ENCODE measurements around the gene FRMD1. TPM values are rescaled to one million over a fixed set of nuclear protein-coding genes. Genes with fewer than 3 reads are reported as not detected.
"Not testable (repeated sequence)": the region's sequence is repeated elsewhere in the genome, so short reads cannot be mapped to it uniquely, and the experiment has no call there.

The FRMD1 gene
- total RNA-seq, 2 experiments from 2014 or later: not detected

DNA sequence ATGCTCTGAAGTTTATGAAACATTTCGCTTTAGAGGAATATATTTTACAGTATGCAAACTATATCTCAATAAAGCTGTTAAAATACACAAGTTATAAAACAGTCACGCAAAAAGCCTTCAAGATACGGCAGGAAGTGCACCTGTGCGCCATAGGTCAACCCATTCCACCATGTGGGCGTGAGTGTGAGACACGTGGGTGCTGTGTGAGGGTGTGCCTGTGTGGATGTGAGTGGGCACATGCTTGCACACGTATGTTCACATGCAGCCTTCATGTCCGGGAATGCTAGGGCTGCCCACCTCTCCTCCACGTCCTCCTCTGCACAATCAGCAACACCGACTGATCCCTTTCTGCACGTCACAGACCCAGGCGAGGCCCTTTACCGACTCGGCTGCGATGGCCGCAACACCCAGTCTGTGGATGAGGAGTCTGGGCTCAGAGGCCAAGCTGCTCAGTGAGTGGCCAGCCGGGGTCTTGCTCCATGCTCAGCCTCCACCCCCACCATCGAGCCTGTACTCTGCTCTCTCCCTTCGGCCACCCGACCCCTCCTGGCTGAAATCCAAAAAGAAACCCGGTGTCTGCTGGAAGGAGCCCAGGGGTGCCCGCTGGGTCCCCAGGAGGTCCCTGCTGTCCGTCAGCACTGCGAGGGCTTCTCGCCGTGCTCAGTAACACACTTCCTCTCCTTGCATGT lies 3.0 kb upstream of the FRMD1 start:
- Mint-ChIP-seq H3K27ac (no peak overlapping the region), H3K36me3 (ENCODE audit: low read depth) (no peaks in the 10 kb centered on the region), H3K4me1 (no peaks in the 10 kb centered on the region), H3K27me3 (no peaks in the 10 kb centered on the region), H3K4me3 (no peak overlapping the region), H3K9me3 (ENCODE audit: low read depth) (no peaks in the 10 kb centered on the region)
- no peak for ATAC-seq
- intact Hi-C loops (cut with DNase I, micrococcal nuclease): no loop called here
- POLR2A ChIA-PET: no interaction called here
- DNase-seq: no peak
- CTCF ChIA-PET: interaction anchor here (0.6 kb wide), 1 partner anchor 1286 kb away, joined by 3 read pairs; no protein-coding TSS in a partner anchor

DNA sequence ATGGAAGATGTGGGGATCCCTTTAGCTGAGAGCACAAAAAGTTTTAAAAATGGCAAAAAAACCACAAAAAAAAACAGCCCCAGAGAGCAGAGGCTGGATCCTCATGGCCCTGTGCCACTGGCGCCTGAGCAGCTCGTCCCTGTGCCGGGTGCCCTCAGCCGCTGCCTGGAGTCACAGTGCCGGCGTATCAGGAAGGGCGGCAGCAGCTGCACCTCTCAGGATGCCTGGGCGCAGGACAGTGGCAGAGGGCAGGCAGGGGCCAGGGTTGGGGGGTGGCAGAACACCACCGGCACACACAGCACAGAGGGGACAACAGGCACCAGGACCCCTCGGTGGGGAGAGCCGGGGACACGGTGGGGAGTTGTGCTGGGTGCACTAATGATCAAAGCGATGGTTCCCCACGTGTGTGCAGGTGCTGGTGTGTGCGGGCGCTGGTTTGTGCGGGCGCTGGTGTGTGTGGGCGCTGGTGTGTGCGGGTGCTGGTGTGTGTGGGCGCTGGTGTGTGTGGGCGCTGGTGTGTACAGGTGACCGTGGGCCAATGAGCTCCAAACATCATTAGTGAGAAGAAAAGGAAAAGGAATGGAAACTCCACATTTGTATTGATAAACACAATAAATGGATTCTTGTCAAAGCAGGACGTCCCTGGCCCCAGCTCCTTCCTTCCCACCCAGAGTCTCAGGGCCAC lies 1.5 kb upstream of the FRMD1 start:
- Mint-ChIP-seq H3K9me3 (ENCODE audit: low read depth) (no peaks in the 10 kb centered on the region), H3K27me3 (no peaks in the 10 kb centered on the region), H3K36me3 (ENCODE audit: low read depth) (no peaks in the 10 kb centered on the region), H3K4me3 (no peak overlapping the region), H3K4me1 (no peaks in the 10 kb centered on the region), H3K27ac (no peak overlapping the region)
- POLR2A ChIA-PET: no interaction called here
- no peak for ATAC-seq
- intact Hi-C loops (cut with DNase I, micrococcal nuclease): no loop called here
- DNase-seq: no peak
- CTCF ChIA-PET: no interaction called here

DNA sequence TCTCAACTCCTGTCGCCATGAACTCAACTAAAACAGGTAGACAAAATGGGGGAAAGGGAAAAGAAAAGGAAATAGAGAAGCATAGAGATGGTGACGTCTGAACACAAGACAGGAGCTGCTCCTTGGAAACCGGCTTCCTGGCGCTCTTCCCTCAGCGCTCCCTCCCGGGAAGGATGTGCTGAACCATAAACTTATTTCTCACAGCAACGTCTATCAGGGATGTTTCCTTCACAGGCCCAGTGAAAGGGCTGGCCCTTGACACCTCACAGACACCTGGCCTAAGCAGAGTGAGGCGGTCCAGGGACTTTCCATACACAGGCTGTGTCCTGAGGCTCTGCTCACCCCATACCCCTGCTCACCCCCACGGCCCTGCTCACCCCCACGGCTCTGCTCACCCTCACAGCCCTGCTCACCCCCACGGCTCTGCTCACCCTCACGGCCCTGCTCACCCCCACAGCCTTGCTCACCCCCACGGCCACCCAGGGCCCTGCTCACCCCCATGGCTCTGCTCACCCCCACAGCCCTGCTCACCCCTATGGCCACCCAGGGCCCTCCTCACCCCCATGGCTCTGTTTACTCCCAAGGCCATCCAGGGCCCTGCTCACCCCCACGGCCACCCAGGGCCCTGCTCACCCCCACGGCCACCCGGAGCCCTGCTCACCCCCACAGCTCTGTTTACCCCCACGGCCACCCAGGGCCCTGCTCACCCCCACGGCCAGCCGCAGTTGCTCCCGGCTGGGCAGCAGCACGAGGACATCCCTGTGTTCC lies 653 bp downstream of the FRMD1 start:
- CTCF ChIA-PET: interaction anchor here (0.7 kb wide), 1 partner anchor 150 kb away, joined by 3 read pairs; no protein-coding TSS in a partner anchor
- POLR2A ChIA-PET: no interaction called here
- H3K27ac Mint-ChIP-seq: no peak overlapping the region

DNA sequence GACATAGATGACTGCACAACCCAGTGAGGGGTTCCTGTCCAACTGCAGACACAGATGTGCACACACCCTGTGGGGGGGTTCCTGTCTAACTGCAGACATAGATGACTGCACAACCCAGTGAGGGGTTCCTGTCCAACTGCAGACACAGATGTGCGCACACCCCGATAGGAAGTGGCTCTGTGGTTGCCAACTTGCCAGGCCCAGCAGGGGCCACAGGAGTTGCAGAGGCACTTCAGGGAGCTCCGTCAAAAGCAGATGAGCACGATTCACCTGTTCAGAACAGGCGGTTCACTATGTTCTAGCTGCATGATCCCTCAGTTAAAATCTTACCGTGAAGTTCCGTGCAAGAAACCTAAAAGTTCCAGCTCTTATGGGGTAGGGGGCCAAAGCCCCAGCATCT lies 1.6 kb downstream of the FRMD1 start:
- H3K4me1 Mint-ChIP-seq; H3K9me3 Mint-ChIP-seq (ENCODE audit: low read depth); H3K36me3 Mint-ChIP-seq (ENCODE audit: low read depth); H3K27ac Mint-ChIP-seq; H3K4me3 Mint-ChIP-seq; ATAC-seq; POLR2A ChIA-PET; intact Hi-C loops (cut with DNase I, micrococcal nuclease); DNase-seq; H3K27me3 Mint-ChIP-seq: not testable (repeated sequence)
- CTCF ChIA-PET: interaction anchor here (0.7 kb wide), 1 partner anchor 151 kb away, joined by 3 read pairs; no protein-coding TSS in a partner anchor

More for the DNA sequence above, 653 bp downstream of the FRMD1 start:
- H3K36me3 Mint-ChIP-seq (ENCODE audit: low read depth): no peaks in the 10 kb centered on the region
- DNase-seq (no peak), ATAC-seq (no peak)
- intact Hi-C loops (cut with DNase I, micrococcal nuclease): no loop called here
- no peaks in the 10 kb centered on the region for H3K4me1 Mint-ChIP-seq
- H3K4me3 Mint-ChIP-seq: no peak overlapping the region
- no peaks in the 10 kb centered on the region for H3K27me3 Mint-ChIP-seq
- no peaks in the 10 kb centered on the region for H3K9me3 Mint-ChIP-seq (ENCODE audit: low read depth)

DNA sequence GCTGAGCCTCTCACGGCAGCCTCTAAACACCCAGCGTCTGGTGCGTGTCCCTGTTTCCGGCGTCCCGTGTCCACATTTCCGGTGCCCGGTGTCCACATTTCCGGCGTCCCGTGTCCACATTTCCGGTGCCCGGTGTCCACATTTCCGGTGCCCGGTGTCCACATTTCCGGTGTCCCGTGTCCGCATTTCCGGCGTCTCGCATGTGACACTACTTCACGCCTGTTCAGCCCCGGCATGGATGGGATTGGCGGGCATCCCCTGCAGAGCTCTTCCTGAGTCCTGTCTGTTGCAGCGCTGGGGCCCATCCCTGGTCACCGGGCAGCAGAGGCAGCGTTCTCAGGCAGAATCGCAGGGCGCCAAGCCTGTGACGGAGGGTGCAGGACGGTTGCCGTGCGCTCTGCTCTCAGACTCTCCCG lies 3.2 kb downstream of the FRMD1 start:
- POLR2A ChIA-PET: no interaction called here
- Mint-ChIP-seq H3K4me3 (no peak overlapping the region), H3K27ac (no peak overlapping the region), H3K36me3 (ENCODE audit: low read depth) (no peaks in the 10 kb centered on the region), H3K9me3 (ENCODE audit: low read depth) (no peaks in the 10 kb centered on the region), H3K4me1 (no peaks in the 10 kb centered on the region), H3K27me3 (no peaks in the 10 kb centered on the region)
- ATAC-seq: no peak
- DNase-seq: no peak
- intact Hi-C loops (cut with DNase I, micrococcal nuclease): no loop called here
- CTCF ChIA-PET: no interaction called here

DNA sequence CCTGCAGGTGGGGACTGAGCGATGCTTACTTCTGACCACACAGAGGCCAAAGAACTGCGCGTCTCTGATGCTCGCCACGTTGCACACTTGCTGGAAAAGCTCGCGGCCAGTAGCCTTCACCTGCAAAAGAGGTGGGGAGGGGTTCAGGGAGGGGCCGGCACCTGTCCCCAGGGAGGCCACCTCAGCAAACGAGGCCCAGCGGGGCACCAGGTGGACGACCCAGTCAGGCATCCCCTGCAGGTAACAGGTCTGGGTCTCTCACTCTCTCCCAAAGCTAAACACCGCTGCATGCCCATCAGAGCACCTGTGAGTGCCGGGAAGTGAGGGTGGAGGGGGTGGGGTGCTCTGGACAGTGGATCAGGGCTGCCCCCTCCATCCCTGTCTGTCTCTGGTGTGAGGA lies 3.8 kb downstream of the FRMD1 start:
- ATAC-seq: no peak
- DNase-seq: no peak
- ChIA-PET CTCF (no interaction called here), POLR2A (no interaction called here)
- intact Hi-C loops (cut with DNase I, micrococcal nuclease): no loop called here
- Mint-ChIP-seq H3K4me3 (no peak overlapping the region), H3K27ac (no peak overlapping the region), H3K4me1 (no peaks in the 10 kb centered on the region), H3K27me3 (no peaks in the 10 kb centered on the region), H3K36me3 (ENCODE audit: low read depth) (no peaks in the 10 kb centered on the region), H3K9me3 (ENCODE audit: low read depth) (no peaks in the 10 kb centered on the region)

DNA sequence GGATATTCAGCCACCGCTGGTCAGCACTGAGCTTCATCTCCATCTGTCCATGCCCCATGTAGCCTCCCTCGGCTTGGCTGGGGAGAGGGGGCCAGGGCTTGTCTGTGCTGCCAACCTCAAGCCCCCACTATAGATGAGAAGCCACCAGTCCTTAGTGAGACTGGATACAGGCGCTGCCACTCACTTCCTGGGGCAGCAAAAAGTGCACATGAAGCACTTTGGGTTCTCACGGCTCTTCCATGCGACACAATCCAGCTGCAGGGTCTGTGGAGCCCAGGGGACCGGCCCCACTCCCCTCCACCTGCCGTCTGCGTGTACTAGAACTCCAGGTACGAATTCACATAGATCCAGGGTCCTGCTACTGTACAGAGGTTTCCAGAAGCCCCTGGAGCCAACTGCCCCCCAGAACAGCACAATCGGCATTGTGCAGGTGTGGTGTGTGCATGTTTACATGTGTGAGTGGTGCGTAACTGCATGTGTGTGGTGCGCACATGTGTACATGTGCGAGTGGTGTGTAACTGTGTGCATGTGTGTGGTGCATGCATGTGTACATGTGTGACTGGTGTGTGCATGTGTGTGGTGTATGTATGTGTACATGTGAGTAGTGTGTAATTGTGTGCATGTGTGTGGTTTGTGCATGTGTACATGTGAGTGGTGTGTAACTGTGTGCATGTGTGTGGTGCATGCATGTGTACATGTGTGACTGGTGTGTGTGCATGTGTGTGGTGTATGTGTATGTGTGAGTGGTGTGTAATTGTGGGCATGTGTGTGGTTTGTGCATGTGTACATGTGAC lies 4.9 kb downstream of the FRMD1 start:
- H3K27me3 Mint-ChIP-seq: no peaks in the 10 kb centered on the region
- no peak for ATAC-seq
- H3K4me1 Mint-ChIP-seq: no peaks in the 10 kb centered on the region
- no peaks in the 10 kb centered on the region for H3K36me3 Mint-ChIP-seq (ENCODE audit: low read depth)
- POLR2A ChIA-PET: no interaction called here
- no peak overlapping the region for H3K27ac Mint-ChIP-seq
- intact Hi-C loops (cut with DNase I, micrococcal nuclease): no loop called here
- no peak for DNase-seq
- CTCF ChIA-PET: no interaction called here
- no peaks in the 10 kb centered on the region for H3K9me3 Mint-ChIP-seq (ENCODE audit: low read depth)
- H3K4me3 Mint-ChIP-seq: no peak overlapping the region

DNA sequence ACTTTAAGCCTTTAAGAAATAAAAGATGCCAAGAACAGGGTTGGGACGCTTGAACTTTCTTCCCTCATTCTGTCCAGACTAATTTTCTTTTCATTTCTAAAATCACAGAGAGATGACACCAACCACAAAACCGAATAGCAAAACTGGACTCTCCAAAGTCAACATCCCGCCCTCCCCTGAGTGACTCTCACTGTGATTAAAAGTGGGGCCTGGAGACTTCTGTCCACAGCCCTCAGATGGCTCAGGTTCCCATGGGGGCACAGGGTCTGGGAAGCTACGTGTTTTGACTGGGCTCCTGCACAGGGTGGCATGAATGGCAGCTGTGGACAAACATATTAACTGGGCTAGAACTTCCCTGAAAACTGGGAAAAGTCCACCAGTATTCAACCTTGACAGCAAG lies 6.3 kb downstream of the FRMD1 start:
- ATAC-seq (no peak), DNase-seq (no peak)
- POLR2A ChIA-PET: no interaction called here
- Mint-ChIP-seq H3K4me3 (no peak overlapping the region), H3K4me1 (no peaks in the 10 kb centered on the region), H3K27ac (no peak overlapping the region), H3K27me3 (no peaks in the 10 kb centered on the region), H3K36me3 (ENCODE audit: low read depth) (no peaks in the 10 kb centered on the region), H3K9me3 (ENCODE audit: low read depth) (no peaks in the 10 kb centered on the region)
- intact Hi-C loops (cut with DNase I, micrococcal nuclease): no loop called here
- CTCF ChIA-PET: no interaction called here

DNA sequence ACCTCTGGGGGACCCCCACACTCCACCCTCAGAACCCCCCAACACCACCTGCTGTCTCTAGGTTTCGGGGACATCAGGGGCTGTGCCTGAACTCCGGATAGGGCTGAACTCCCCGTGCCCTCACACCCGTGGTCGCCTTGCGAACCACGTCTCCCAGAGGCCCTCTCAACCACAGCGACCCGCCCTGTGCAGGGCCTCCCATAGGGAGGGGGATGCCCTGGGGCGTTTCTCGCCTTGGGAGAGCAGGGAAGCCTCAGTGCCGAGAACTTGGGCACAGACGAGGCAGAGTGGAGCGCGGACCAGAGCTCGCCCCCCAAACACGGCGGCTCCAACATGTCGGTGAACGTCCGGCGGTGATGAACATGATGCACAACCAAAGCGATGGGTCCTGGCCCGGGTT lies 6.8 kb downstream of the FRMD1 start:
- no peak overlapping the region for H3K27ac Mint-ChIP-seq
- no peaks in the 10 kb centered on the region for H3K4me1 Mint-ChIP-seq
- no peak overlapping the region for H3K4me3 Mint-ChIP-seq
- no peaks in the 10 kb centered on the region for H3K9me3 Mint-ChIP-seq (ENCODE audit: low read depth)
- POLR2A ChIA-PET: no interaction called here
- DNase-seq (no peak), ATAC-seq (no peak)
- intact Hi-C loops (cut with DNase I, micrococcal nuclease): no loop called here
- H3K36me3 Mint-ChIP-seq (ENCODE audit: low read depth): no peaks in the 10 kb centered on the region
- CTCF ChIA-PET: no interaction called here
- H3K27me3 Mint-ChIP-seq: no peaks in the 10 kb centered on the region

DNA sequence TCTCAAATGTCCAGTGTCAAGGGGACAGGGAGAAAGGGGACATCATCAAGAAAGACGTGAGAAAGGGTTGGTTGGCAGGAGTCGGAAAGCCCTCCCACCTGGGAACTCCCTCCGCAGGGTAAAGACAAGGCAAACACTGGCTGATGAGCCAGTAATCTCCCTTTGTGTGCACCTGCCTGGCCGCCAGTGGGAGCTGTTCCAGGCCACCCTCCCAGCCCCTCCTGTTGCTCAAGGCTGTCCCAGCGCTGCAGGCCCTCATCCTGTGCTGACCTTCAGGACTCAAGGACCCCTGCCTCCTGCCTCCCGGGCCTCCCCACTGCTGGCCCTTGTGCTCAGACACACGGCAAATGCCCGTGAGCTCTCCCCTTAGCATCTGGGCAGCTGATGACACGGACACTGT lies 7.4 kb downstream of the FRMD1 start:
- intact Hi-C loops (cut with DNase I, micrococcal nuclease): no loop called here
- POLR2A ChIA-PET: no interaction called here

DNA sequence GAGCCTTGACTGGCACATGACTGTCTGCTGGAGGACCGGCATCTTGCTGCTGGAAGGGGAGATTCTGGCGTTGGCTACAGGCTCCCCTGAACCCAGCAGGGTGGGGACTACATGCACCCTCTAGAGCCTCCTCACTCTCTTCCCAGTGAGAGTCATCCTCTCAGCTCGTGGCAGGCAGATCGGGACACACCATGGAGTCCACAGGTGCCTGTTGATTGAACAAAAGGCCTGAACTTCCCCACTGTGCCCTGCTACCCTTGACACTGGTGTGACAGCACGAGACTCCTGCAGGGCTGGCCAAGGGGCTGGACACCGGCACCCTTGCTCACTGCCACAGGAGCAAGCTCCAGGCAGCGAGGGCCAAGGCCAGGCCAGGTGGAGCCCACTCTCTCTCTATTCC lies 8.2 kb downstream of the FRMD1 start:
- Mint-ChIP-seq H3K27ac (no peak overlapping the region), H3K36me3 (ENCODE audit: low read depth) (no peaks in the 10 kb centered on the region), H3K4me1 (no peaks in the 10 kb centered on the region), H3K9me3 (ENCODE audit: low read depth) (no peaks in the 10 kb centered on the region), H3K4me3 (no peak overlapping the region), H3K27me3 (no peaks in the 10 kb centered on the region)
- ChIA-PET CTCF (no interaction called here), POLR2A (no interaction called here)
- intact Hi-C loops (cut with DNase I, micrococcal nuclease): no loop called here
- no peak for DNase-seq
- no peak for ATAC-seq

More for the DNA sequence above, 7.4 kb downstream of the FRMD1 start:
- ATAC-seq (no peak), DNase-seq (no peak)
- no peaks in the 10 kb centered on the region for H3K4me1 Mint-ChIP-seq
- H3K36me3 Mint-ChIP-seq (ENCODE audit: low read depth): no peaks in the 10 kb centered on the region
- CTCF ChIA-PET: no interaction called here
- H3K27ac Mint-ChIP-seq: no peak overlapping the region
- H3K9me3 Mint-ChIP-seq (ENCODE audit: low read depth): no peaks in the 10 kb centered on the region
- H3K27me3 Mint-ChIP-seq: no peaks in the 10 kb centered on the region
- H3K4me3 Mint-ChIP-seq: no peak overlapping the region
